ENCODE results near the gene CALML6. TPM values are rescaled to one million over a fixed set of nuclear protein-coding genes. Genes with fewer than 3 reads are reported as not detected.

CALML6 gene
- polyA plus RNA-seq, 3 donors, result 0.56 to 1.1 (median 0.71) TPM

- no peak for DNase-seq
Measured at GRCh38 chr1:1910651-1911331, 4.3 kb upstream of the CALML6 start.

DNA sequence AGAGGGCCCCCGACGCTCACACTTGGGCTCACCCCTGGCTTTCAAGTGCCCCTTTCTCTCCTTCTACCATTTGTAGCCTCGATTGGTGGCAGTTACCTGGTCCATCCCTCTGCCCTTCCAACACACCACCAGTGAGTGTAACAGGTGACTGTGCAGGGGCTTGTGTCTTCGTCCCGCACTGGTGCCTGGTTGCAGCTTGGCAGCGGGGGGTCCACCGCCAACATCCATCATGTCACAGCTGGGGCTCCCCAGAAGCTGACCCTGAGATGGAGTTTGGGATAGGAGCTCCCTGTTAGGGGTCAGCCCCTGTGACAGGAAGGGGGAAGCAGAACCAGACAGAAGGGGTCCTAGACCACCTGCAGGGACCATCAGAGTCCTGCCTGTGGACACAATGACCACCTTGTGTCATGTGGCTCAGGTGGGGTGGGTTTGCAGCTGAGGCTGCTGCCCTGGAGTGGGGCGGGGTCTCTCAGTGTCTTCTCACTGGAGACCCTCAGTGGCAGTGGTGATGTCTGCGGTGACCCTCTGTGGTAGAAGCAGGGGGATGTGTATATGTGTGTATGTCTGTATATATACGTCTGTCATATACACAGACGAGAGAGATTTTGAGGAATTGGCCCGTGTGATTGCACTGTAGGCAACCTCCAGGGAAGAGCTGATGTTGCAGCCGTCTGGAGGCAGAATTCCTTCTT is 3.6 kb upstream of the CALML6 start:
- no peak for DNase-seq

DNA sequence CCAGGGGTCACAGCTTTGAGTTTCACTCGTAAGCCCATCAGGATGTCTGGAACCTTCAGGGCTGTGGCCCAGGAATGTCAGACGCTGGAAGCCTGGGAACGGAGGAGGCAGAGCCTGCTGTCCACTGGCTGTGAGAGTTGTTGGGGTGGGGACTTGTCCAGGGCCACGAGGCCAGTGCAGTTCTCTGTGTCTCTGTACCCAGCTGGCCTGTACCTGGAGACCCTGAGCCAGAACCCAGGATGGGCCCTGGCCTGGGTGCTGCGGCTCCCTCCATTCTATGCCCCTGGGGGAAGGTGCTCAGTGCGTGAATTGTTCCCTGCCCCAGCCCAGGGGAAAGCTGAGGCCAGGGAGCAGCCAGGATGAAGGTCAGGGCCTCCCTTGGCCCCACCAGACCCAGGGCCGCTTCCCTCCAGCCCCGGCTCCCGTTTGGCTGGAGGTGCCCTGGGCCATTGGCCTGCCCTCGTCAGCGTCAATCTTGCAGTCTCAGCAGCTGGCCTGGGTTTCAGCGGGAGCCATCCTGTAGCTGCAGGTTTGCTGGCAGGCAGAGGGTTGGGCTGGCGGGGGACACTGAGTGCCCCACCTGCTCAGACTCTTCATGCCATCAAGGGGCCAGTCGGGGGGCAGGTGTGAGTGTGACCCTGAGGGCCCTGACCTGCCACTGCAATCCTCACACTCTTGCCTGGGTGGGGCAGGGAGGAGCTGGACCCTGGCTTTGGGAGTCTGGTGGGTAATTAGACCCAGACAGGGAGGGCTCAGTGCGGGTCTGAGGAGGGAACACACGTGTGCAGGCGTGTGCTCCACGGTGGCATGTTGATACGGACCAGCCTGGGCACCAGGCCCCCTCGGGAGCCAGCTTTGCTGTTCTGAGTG is 724 bp upstream of the CALML6 start:
- no peak for DNase-seq

- DNase-seq, result no peak
Measured at GRCh38 chr1:1915911-1916840, 1.1 kb downstream of the CALML6 start.

DNA sequence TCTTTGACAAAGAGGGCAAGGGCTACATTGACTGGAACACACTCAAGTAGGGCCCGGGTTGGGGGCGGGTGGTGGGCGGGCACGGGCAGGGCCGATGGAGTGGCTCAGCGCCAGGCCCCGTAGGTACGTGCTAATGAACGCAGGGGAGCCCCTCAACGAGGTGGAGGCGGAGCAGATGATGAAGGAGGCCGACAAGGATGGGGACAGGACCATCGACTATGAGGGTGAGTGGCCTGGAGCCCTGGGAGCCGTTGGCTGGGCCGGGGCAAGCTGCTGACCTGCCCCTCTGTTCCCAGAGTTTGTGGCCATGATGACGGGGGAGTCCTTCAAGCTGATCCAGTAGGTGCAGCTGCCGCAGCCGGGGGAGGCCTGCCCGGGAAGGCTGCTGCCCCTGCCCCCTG is 1.8 kb downstream of the CALML6 start:
- no peak for DNase-seq

GRCh38 chr1:1917304-1917976 is 2.4 kb downstream of the CALML6 start:
- DNase-seq, result no peak

- no peak for DNase-seq
Measured at GRCh38 chr1:1917995-1918900, 3.2 kb downstream of the CALML6 start.

GRCh38 chr1:1918901-1919303 is 3.8 kb downstream of the CALML6 start, which contains the start of gene TMEM52:
TMEM52 (minus strand) TSS chr1:1919279; CDS start chr1:1919265, 14 bp downstream.
- no peak for DNase-seq

DNA sequence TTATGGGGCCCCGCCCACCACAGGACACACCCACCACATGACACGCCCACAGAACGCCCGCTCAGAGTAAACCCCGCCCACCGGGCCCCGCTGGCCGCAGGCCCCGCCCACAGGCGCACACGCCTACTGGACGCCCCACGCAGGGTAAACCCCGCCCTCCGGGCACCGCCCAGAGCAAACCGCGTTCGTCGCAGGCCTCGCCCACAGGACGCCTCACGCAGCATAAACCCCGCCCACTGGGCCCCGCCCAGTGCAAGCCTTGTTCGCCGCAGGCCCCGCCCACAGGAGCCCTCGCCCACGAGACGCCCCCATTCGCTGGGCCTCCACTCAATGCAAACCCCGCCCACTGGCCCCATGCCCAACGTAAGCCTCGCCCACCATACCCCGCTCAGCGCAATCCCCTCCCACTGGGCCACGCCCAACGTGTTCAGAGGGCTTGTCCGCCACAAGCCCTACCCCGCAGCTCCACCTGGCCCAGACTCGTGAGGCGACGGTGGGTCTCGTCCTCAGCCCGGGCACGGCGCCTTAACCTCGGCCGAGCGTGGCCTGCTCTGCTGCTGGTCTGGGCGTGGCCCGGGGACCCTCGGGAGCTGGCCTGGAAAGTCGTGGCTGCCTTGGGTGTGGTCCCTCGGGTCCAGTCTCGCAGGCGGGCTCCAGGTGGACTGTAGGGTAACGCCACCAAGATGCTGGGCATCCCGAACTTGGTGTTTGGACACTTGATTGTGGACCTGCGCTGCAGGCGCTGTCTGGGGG is 4.4 kb downstream of the CALML6 start:
- peak; percentile 95 for DNase-seq

- DNase-seq, result no peak
Measured at GRCh38 chr1:1920057-1920607, 5.1 kb downstream of the CALML6 start.

- no peak for DNase-seq
Measured at GRCh38 chr1:1920608-1921458, 5.8 kb downstream of the CALML6 start.

- no peak for DNase-seq
Measured at GRCh38 chr1:1921459-1921862, 6.4 kb downstream of the CALML6 start.

- DNase-seq, result no peak
Measured at GRCh38 chr1:1921901-1922701, 7.0 kb downstream of the CALML6 start.

DNA sequence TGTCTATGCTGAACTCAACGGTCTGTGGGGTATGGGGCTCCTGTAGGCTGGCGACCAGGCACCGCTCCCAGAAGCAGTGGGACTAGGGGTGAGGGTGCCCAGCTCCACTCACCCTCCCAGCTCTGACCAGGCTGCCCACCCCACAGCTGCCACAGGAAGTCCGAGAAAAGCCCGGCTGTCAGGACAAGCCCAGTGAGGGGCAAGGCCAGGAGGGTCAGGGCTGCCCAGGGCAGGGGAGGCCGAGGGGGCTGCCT is 7.6 kb downstream of the CALML6 start:
- no peak for DNase-seq

DNA sequence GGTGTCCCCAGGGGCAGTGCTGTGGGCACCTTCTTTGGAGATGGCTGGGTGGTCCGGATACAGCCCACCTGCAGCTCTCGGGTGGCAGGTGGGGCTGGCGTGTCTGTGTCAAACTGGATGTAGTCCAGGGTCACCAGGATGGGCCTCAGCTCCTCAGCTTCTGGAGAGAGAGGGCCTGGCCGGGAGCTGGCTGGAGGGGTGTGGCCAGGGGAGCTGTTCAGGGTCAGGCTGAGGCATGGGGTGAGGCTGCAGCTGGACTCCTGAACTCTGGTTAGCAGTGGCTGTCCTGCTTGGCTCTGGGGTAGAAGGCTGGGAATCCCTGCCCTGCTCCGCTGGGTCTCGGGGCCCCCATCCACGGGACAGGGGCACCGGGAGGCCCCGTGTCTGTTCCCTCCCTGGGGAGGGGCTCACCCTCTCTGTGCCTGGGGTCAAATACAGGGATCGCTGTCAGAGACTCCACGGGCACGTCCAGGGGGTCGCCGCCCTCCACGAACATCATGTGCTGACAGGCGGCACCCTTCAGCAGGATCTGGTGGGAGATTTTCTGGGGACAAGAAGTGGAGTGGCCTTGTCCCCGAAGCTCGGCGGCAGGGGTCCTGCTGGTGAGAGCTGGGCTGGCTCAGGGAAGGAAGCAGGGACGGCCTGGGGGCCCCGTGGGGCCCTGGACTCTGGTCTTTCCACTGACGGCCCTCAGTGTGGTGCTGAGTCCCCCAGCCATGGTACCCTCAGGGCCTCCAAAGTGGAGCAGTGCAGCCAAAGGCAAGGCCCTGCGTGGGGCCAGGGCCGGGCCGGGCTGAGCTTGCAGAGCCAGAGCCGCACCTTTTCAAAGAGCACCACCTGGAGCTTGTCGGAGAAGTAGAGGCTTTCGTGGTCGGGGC is 8.1 kb downstream of the CALML6 start:
- no peak for DNase-seq

- DNase-seq, result no peak
Measured at GRCh38 chr1:1924386-1924785, 9.3 kb downstream of the CALML6 start.

Measured in renal pelvis (tissue), 4 donors.